AML-193 (cell line): ENCODE measurements around the gene ATP12A.
"Not testable (repeated sequence)": the region's sequence is repeated elsewhere in the genome, so short reads cannot be mapped to it uniquely, and the experiment has no call there.

Experiments used
- DNase-seq, 2 experiments: peaks; one replicate each; lab custom pipeline; 2025; lab: John Stamatoyannopoulos, UW

Gene ATP12A

DNA sequence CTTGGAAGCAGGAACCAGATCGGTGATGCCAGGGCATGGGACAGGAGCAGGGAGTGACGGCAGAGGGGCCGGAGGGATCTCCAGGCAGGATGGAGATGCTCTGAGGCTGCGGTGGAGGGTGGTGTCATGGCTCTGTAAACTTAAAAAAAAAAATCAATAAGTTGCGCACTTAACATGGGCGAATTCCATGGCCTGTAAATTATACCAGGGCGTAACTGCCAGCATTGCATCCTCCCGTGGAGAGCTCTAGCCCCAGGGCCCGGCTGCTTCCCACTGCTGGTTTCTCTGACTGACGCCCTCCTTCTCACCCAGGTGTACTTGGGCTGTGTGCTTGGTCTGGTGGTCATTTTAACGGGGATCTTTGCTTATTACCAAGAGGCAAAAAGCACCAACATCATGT, 8.7 kb downstream of the ATP12A start:
- no peak for DNase-seq

DNA sequence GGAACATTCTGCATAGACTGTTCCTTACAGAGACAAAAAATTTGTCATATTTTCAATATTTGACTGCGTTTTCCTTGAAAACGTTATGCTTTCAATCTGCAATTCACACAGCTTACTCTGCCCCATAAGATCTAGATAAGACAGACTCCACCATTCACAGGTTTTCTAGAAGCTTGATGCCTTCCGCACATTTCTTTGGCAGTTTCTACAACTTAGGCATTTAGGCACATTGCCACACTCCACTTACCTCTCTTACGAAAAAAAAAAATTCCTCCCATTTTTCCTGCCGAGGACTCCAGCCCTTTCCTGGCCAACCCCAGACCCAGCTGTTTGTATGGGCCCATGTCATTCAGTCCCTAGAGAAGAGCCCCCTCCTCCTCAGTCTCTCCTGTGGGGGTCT, 11.2 kb downstream of the ATP12A start:
- DNase-seq, result no peak

DNA sequence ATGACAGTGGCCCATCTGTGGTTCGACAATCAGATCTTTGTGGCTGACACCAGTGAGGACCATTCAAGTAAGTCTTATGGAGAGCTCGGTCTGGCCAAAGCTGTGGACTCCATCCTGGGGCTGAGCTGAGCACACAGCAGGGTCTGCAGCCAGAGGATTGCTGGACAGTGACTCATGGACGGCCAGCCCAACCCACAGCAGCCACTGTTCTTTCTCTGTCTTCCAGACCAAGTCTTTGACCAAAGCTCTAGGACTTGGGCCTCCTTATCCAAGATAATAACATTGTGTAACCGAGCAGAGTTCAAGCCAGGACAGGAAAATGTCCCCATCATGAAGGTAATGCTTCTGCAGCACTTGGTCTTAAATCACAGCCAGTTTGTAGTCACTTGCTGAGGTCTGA, 12.4 kb downstream of the ATP12A start:
- DNase-seq, result no peak

DNA sequence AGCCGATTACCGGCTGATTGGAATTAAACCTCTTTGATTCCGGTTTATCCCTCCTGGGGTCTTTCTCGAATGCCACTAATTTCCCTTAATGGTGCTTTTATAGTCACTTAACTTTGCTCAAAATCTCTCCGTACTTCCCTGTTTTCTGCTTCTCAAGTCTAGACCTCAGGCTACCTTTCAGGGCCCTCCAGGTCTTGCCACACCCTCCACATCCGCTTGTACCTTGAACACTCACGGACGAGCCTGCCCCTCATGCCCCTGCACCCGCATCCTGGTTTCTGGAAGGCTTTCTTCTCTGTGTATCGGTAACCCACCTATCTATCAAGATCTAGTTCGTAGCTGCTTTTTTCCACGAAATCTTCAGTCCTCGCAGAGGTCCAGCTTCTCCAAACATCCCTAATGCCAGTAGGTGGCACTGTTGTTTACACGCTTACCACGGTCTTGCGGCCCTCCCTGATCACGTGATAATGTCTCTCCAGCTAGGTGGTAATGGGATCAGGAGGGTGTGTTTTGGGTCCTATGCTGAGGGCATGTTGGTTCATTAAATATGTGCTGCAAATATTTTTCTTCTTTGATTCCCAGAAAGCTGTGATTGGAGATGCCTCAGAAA, 13.8 kb downstream of the ATP12A start:
- peak; percentile 79 to 88 for DNase-seq

DNA sequence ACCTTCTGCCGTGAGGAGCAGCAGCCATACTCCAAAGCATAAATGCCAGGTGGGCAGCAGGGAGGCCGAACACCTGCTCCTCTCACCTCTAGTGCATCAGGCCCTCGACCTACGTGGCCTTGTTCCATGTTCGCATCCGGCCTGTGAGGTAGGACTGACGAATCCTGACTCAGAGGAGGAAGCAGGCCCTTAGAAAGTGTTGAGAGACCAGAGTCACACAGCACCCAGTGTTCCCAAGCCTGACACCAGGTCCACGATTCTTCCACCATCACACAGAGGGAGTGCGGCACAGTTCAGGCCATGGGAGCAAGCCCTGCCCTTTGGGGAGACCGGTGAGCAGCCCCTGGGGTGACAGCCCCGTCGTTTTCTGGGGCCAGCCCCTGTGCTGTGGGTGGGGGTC, 14.7 kb downstream of the ATP12A start:
- no peak for DNase-seq

DNA sequence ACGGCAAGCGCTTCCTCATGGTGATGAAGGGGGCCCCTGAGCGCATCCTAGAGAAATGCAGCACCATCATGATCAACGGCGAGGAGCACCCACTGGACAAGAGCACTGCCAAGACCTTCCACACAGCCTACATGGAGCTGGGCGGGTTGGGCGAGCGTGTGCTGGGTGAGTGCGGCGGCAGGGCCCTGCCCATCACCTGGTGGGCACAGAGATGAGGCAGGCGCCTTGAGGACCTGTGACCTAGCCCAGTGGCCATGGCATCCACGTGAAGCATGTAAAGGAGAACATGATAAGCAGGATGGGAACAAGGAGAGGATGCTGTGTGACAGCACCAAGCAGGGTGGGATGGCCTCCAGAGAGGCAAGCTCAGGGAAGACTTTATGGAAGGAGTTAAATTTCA, 18.5 kb downstream of the ATP12A start:
- no peak for DNase-seq

DNA sequence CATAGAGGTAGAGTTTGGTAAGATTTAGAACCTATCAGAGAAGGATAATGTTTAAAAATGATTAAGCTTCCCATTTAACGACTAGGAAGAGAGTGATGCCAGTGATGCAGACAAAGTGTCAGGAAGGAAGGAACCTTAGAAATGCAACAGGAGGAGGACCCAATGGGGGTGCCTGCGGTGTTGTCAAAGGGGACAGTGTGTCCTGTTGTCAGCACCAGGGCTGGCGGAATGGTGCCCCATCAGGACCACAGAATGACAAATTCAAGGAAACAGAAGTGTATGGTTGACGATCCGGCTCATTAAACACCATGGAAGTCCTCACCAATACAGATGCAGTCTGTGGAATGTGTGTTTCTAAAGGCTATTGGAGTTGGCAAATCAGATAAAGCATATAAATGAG, 19.3 kb downstream of the ATP12A start:
- DNase-seq, result no peak

DNA sequence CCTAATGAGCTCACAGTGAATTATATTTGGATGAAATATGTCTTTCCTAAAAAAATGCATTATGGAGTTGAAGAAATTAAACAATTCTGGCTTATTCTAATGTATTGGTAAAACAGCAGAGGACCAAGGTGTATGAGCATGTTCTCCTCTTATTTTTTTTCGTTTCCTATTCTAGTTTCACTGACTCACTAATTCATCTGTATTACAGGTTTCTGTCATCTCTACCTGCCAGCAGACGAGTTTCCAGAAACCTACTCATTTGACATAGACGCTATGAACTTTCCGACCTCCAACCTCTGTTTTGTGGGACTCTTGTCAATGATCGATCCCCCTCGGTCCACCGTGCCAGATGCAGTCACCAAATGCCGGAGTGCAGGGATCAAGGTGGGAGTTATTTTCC, 20.3 kb downstream of the ATP12A start:
- DNase-seq, result no peak

DNA sequence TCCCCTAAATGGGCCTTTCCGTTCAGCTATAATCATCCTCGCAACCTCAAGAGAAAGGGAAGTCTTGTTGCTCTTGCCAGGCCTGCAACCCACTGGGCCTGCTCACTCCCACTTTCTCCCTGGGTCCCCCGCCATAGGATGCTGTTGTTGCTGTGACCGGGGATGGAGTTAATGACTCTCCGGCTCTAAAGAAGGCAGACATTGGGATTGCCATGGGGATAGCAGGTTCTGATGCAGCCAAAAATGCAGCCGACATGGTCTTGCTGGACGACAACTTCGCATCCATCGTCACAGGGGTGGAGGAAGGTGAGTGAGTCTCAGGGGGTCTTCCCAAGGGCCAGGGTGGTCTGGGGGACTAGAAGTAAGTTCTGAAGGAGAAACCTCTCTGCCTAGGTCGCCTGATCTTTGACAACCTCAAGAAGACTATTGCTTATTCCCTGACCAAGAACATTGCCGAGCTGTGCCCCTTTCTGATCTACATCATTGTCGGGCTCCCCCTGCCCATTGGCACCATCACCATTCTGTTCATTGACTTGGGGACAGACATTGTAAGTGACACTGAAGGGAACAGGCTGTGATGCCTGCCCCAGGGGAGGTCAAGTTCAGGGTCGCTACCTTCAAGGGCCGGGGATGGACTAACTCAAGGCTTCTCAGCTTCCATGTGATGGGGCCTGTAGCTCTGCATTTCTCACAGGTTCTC, 26.8 kb downstream of the ATP12A start:
- DNase-seq, result no peak

DNA sequence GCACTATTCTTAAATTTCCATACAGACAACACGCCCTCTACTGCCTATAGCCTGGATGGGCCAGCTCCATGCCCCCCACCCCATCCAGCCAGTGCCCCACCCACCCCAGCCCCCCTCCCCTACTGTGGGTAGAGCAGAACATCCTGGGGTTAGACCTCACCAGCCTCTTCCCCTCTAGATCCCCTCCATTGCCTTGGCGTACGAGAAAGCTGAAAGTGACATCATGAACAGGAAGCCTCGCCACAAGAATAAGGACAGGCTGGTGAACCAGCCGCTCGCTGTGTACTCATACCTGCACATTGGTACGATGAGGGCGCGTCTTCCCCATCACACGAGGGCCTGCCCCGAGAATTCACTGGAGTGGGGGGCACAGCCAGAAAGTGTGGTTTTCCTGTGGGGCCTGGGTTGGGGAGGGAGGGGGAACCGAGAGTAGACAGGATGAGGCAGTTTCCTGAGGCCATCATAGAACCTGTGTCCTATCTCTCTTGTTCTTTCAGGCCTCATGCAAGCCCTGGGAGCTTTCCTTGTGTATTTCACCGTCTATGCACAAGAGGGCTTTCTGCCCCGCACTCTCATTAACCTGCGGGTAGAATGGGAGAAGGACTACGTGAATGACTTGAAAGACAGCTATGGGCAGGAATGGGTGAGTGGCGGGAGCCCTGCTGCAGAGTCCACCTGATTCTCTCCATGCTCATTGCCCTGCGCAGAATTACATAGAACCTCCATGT, 29.1 kb downstream of the ATP12A start:
- no peak for DNase-seq

DNA sequence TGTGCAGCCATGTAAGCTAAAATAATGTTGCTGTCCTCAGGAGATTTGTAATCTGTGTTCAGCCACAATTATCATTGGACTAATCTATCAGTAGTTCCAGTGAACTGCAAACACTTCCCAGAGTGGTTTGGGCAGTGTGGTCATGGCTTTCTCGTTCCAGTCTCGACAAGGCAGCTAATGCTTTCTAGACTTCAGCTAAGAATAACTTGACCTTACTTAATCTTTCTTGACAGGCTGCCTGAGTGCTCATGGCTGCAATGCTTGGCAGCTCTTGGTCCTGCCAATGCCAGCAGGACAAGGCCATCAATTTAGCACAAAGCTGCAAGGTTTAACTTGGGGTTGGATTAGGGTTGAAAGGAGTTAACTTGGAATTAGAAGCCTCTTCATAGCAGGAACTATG, 32.8 kb downstream of the ATP12A start:
- DNase-seq, result no peak

DNA sequence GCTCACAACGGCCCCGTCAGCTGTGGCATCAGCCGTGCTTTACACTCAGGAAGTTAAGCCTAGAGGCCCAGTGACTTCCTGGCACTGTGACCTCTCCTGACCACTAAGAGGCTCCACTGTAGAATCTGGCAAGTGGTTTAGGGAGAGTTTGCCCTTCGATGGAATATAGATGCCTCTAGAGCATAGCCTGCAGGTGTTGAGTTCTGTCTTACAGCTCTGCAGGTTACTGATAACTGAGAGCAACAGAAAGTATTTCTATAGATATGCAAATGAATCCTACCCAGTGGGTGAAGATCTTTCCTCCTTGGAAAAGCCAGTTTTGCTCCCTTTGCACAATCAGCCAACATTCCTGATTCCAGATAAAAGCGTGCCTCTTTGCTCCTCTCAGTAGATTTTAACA, 35.8 kb downstream of the ATP12A start:
- DNase-seq, result no peak

DNA sequence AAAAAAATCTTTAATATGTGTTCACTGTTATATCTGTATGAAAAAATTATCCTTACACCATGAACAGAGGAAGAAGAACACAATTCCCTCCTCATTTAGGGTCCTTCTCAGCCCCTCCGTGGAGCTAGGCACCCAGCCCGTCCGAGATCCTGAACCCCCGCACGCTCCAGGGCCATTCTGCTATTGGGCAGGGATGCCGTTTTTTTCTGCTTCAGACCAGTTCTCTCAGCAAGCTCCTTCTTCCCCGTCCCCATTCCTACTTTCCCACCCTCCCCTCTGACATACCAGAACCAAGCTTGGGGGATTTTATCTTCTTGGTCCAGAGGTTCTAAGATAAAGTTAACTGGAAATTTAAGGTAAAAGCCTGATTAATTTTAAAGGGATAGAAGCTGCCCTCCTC, 36.2 kb downstream of the ATP12A start:
- DNase-seq, result no peak

DNA sequence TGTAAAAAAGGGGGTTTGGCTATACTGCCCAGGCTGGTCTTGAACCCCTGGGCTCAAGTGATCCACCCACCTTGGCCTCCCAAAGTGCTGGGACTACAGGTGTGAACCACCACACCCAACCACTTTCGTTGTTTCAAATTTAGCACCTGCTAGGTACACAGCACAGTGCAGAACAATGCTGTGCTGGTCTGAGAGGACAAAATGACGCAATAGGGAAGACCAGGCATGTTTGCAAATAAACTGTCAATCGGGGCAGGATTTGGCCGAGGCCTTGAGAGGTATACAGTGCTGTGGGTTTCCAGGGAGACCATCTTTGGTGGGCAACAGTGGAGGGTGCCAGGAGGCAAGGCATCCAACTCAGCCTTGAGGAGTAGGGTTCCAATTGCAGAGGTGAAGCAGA, 37.0 kb downstream of the ATP12A start:
- no peak for DNase-seq

DNA sequence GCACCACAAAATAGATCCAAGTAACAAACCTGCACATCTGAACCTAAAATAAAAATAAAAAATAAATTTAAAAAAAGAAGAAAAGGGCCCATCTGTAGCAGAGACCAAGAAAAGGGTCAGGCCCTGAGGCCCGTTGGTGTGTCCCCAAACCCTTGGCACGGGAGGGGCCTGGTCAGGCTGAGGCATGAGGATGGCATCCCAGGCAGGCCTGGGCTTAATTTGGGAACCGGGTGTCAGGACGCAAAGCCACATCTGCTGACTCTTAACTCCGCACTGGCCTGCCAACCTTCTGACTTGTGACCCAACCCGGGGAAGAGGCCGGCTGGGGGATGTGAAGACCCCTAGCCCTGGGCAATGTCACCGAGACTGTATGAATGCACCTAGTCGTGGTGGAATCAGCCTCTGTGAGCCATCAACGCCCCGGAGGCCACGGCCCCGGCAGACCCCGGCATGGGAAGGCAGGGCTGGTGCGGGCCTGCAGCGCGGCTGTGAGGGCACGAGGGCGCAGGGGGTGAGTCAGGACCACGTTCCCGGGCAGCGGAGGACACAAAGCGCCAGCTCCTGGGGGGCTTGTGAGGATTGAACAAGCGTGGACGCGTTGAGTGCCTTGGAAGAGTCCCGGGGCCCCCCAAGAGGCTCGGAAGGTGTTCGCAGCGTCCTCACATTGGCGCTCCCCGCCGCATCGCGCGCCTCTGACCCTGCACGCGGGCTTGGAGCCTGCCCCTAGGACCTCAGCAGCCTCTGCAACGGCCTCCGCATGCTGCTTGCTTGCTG, 38.2 kb downstream of the ATP12A start:
- no peak for DNase-seq

DNA sequence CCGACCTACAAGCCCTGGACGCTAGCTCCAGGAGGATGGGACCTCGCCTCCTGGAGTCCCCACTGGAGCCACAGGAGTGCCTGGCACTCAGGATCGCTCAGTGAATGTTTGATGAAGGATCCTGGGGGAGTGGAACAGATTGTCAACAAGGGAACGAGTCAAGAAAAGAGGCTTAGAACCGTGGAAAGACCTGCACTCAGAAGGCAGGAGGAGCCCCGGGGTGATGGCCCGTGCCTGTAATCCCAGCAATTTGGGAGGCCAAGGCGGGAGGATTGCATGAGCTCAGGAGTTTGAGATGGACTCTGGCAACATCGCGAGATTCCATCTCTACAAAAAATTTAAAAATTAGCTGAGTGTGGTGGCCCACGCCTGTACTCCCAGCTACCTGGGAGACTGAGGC, 38.9 kb downstream of the ATP12A start:
- no peak for DNase-seq

DNA sequence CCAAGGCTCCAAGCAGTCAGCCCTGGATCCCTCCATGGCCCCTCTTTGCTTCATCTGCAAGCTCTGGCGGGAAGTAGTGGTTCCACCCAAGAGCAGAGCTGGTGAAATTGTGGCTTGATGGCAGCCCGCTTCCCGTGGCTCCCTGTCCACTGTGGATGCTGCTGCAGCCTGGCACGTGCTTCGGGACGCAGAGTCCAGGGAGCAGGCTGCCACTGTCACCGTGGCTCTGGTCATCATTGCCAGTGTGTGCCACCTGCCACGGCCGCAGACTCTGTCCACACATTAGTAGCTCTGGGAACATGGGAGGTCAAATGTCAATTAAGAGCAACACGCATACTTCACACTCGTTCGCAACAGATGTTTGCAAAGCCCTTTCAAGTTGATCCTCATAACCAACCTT, 43.0 kb downstream of the ATP12A start:
- no peak for DNase-seq

DNA sequence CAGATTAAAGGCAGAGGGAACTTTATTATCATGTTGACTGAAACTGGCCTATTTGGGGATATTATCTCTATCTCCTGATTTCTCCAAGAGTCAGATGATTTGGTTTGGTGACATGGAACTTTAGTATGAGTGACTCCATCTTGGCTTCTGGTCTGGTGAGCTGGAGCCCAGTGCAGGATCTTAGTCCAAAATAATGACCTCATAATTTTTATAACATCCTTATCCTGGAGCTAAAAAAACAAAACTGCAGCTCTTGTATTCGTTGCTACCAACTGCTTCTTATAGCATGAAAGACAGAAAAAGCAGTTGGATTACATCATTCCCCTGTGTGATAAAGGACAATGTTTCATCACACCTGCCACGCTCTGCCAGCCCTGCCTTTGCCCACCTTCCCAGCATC, 44.5 kb downstream of the ATP12A start:
- no peak for DNase-seq

DNA sequence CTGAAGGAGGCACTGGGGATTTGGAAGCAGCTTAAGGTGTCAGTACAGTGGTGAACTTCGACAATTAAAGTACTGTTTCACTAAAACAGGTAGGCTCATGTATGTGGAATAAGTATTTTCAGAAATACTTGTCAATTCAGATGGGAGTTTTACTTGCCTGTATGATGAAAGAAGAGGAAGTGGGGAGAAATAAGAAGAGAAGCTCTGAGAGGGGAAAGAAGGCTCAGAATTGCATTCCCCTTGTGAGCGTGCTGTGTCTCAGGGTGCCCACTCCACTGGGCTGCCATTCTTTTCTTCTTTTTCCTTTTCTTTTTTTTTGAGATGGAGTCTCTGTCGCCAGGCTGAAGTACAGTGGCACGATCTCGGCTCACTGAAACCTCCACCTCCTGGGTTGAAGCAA, 45.2 kb downstream of the ATP12A start:
- no peak for DNase-seq

DNA sequence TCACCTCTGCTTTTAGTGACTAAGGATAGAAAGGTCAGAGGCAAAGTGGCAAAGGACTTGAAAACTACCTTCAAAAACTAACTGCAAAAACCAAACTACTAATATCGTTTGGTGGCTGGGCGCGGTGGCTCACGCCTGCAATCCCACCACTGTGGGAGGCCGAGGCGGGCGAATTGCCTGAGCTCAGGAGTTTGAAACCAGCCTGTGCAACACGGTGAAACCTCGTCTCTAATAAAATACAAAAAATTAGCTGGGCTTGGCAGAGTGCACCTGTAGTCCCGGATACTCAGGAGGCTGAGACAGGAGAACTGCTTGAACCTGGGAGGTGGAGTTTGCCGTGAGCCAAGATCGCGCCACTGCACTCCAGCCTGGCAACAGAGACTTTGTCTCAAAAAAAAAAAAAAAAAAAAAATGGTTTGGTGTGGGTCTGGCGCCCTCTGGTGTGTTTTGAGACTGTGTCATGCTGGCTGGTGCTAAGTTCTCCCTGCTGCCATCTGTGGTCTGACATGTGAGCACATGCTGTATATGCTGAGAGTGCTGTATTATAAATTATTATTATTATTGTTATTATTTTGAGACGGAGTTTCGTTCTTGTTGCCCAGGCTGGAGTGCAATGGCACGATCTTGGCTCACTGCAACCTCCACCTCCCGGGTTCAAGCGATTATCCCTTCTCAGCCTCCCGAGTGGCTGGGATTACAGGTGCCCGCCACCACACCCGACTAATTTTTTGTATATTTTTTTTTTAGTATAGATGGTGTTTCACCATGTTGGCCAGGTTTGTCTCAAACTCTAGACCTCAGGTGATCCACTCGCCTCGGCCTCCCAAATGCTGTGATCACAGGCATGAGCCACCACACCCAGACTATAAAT, 47.8 kb downstream of the ATP12A start:
- DNase-seq, result peak; percentile 78 to 81

DNA sequence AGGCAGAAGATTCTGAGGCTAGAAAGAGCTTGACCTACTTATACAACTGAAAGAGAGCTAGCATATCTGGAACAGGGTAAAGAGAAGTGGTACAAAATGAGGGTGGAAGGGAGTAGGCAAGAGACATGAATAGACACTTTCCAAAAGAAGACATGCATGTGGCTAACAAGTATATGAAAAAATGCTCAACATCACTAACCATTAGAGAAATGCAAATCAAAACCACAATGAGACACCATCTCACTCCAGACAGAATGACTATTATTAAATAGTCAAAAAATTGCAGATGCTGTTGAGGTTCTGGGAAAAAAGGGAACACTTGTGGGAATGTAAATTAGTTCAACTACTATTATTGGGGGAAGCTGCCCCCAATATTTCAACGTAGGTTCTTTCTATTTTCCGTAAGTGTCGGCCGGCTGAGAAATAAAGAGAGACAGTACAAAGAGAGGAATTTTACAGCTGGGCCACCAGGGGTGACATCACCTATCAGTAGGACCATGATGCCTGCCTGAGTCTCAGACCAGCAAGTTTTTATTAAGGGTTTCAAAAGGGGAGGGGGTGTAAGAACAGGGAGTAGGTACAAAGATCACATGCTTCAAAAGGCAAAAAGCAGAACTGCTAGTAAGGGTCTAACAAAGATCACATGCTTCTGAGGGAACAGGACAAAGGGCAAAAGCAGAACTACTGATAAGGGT, 50.8 kb downstream of the ATP12A start:
- DNase-seq, result not testable (repeated sequence)
